Activated CD4-positive, alpha-beta T cell treated with anti-CD3 and anti-CD28 coated beads for 24 hours (primary cell): Measurements from ENCODE around the gene CCS.
"Not testable (repeated sequence)": the region's sequence is repeated elsewhere in the genome, so short reads cannot be mapped to it uniquely, and the experiment has no call there.

Source experiments
- DNase-seq, 2 donors: peaks; one replicate each; pipeline ENCODE4 v3.0.0-alpha.2; 2020; ENCODE audit warnings: low read depth in 2 of 2

CCS gene

GRCh38 chr11:66561178-66561974, 31.6 kb upstream of the CCS start:
- DNase-seq: no peak

- no peak for DNase-seq
Observed at GRCh38 chr11:66561975-66562248, 31.1 kb upstream of the CCS start.

- DNase-seq: no peak
Observed at GRCh38 chr11:66562275-66562674, 30.7 kb upstream of the CCS start.

- DNase-seq: no peak
Observed at GRCh38 chr11:66562907-66563583, 29.9 kb upstream of the CCS start.

- no peak for DNase-seq
Observed at GRCh38 chr11:66563832-66564231, 29.2 kb upstream of the CCS start.

- DNase-seq: no peak
Observed at GRCh38 chr11:66564538-66564937, 28.4 kb upstream of the CCS start.

GRCh38 chr11:66564984-66565383, 28.0 kb upstream of the CCS start:
- no peak for DNase-seq

- no peak for DNase-seq
Observed at GRCh38 chr11:66566221-66566620, 26.8 kb upstream of the CCS start.

- no peak for DNase-seq
Observed at GRCh38 chr11:66567787-66568123, 25.2 kb upstream of the CCS start.

GRCh38 chr11:66568124-66568916, 24.7 kb upstream of the CCS start, which contains the start of gene CTSF:
TSS of gene CTSF (minus strand) at chr11:66568606. CDS start at chr11:66568486, 120 bp downstream.
- peak; percentile 55 to 64 for DNase-seq

- no peak for DNase-seq
Observed at GRCh38 chr11:66569076-66569475, 23.9 kb upstream of the CCS start.

- DNase-seq: no peak
Observed at GRCh38 chr11:66570079-66570849, 22.7 kb upstream of the CCS start.

GRCh38 chr11:66570850-66571180, 22.2 kb upstream of the CCS start:
- DNase-seq: no peak

GRCh38 chr11:66579017-66579606, 13.9 kb upstream of the CCS start:
- DNase-seq: peak; percentile 77 to 88

GRCh38 chr11:66580803-66581202, 12.2 kb upstream of the CCS start:
- DNase-seq: no peak

- no peak for DNase-seq
Observed at GRCh38 chr11:66581261-66581660, 11.7 kb upstream of the CCS start.

- DNase-seq: not testable (repeated sequence)
Observed at GRCh38 chr11:66582565-66583147, 10.3 kb upstream of the CCS start.

- DNase-seq: not testable (repeated sequence)
Observed at GRCh38 chr11:66585447-66585846, 7.5 kb upstream of the CCS start.

GRCh38 chr11:66586136-66586535, 6.8 kb upstream of the CCS start:
- no peak for DNase-seq

- DNase-seq: not testable (repeated sequence)
Observed at GRCh38 chr11:66589315-66589714, 3.7 kb upstream of the CCS start.

- no peak for DNase-seq
Observed at GRCh38 chr11:66589996-66590675, 2.8 kb upstream of the CCS start.
